Ascending aorta (tissue), 2 donors: ENCODE data around the gene C8G. TPM values are rescaled to one million over a fixed set of nuclear protein-coding genes. Genes with fewer than 3 reads are reported as not detected.
A peak's percentile ranks its signal among the peaks of the same experiment; 100 is the strongest.

Experiments used
- DNase-seq, 2 donors: peaks; one replicate each; pipeline ENCODE4 v3.0.0-alpha.2; 2019; ENCODE audit warnings: low spot score in 2 of 2
- H3K27ac ChIP-seq, 2 donors: fragments of 200-600 bp; sonication (generic); one replicate each; pipeline ENCODE4 v1.5.1; 2016 to 2017; ENCODE audit warnings: mild to moderate bottlenecking in 1 of 2
- H3K27me3 ChIP-seq: fragments of 200-600 bp; sonication (generic); one replicate; pipeline ENCODE4 v1.5.1; 2017
- H3K36me3 ChIP-seq, 2 donors: fragments of 200-600 bp; sonication (generic); one replicate each; pipeline ENCODE4 v1.5.1; 2016
- H3K4me1 ChIP-seq, 2 donors: fragments of 200-600 bp; sonication (generic); one replicate each; pipeline ENCODE4 v1.5.1; 2016 to 2017; ENCODE audit warnings: mild to moderate bottlenecking in 1 of 2
- H3K4me3 ChIP-seq, 2 donors: fragments of 200-600 bp; sonication (generic); one replicate each; pipeline ENCODE4 v1.5.1; 2016 to 2017; ENCODE audit warnings: mild to moderate bottlenecking in 1 of 2
- H3K9me3 ChIP-seq, 2 donors: fragments of 200-600 bp; sonication (generic); one replicate each; pipeline ENCODE4 v1.5.1; 2016
- intact Hi-C: fragments of 100-400 bp; cut with DNase I; formaldehyde crosslinking; loops from one replicate; pipeline ENCODE4 v1.15.1; 2023
- total RNA-seq: library from RNA; depleted of rRNA; stranded (reverse); fragments of >200 nt; gene quantifications from one replicate; pipeline ENCODE4 v1.1.0, GENCODE V29; 2016
- TF ChIP-seq, protein P1 (sequence below), 3 experiments: fragments of 200-600 bp in 2 of 3; fragments of 450-650 bp in 1 of 3; sonication (generic) in 2 of 3; IDR thresholded peaks; one replicate each; pipeline ENCODE4 v1.5.1; 2016 to 2019; ENCODE audit warnings: antibody characterized with exemption in 3 of 3, mild to moderate bottlenecking in 1 of 3, moderate library complexity in 1 of 3

The C8G gene
- total RNA-seq, 1 donor from 2014 or later, result 8.6 TPM

DNA sequence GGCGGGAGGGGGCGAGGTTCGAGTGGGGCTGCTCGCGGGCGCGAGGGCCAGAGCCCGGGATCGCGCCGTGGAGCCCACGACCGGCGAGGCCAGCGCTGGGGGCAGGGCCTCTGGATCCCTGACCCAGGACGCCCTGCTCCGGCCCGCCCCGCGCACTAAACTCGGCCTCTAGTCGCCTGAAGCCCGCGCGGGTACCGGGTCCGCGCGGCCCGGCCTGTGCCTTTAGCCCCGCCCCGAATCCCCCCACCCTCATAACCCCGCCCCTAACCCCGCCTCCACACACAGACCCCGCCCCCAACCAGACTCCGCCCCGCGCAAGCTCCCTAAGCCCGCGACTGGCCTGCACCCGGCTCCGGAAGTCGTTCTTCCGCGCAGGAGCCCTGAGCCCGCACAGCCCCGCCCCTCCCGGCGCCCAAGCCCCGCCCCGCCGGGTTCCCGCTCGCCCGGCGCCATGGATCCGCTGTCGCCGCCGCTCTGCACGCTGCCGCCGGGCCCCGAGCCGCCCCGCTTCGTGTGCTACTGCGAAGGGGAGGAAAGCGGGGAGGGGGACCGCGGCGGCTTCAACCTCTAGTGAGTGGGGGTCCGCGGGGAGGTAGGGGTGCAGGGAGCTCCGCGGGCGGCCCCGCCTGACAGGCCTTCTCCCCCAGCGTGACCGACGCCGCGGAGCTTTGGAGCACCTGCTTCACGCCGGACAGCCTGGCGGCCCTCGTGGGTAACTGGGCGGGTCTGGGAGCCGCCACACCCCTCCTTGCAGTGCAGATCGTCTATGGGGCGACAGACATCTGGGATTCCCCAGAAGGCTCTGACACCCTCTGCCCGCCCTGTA lies 47.2 kb downstream of the C8G start, which contains the start of gene PAXX:
Gene PAXX, plus strand, starts transcription at position 430 of the 826 bp plus-strand sequence. Its CDS starts 22 bp downstream, at position 452.
- Histone ChIP-seq H3K27me3 (no peaks in the 10 kb centered on the region), H3K4me1 (peaks cover 21 to 29% of the 10 kb centered on the region in 2 donors)
- intact Hi-C loops, result loop anchor here (1.0 to 5.0 kb wide), 5 partner anchors 36 to 201 kb away; partner anchors contain the start of genes ABCA2, FBXW5, MAN1B1 and PHPT1

GRCh38 chr9:136992819-136993369 lies 47.9 kb downstream of the C8G start:
- TF ChIP-seq, protein P1, sequence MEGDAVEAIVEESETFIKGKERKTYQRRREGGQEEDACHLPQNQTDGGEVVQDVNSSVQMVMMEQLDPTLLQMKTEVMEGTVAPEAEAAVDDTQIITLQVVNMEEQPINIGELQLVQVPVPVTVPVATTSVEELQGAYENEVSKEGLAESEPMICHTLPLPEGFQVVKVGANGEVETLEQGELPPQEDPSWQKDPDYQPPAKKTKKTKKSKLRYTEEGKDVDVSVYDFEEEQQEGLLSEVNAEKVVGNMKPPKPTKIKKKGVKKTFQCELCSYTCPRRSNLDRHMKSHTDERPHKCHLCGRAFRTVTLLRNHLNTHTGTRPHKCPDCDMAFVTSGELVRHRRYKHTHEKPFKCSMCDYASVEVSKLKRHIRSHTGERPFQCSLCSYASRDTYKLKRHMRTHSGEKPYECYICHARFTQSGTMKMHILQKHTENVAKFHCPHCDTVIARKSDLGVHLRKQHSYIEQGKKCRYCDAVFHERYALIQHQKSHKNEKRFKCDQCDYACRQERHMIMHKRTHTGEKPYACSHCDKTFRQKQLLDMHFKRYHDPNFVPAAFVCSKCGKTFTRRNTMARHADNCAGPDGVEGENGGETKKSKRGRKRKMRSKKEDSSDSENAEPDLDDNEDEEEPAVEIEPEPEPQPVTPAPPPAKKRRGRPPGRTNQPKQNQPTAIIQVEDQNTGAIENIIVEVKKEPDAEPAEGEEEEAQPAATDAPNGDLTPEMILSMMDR (IDR thresholded peaks at IDR 0.05), result no peak
- no peak for DNase-seq
- Histone ChIP-seq H3K27ac (peak overlapping the region; percentile 54 to 62), H3K27me3 (no peaks in the 10 kb centered on the region), H3K9me3 (no peaks in the 10 kb centered on the region), H3K4me1 (peaks cover 21 to 29% of the 10 kb centered on the region in 2 donors), H3K4me3 (peak overlapping the region; percentile 79 to 85), H3K36me3 (no peaks in the 10 kb centered on the region)
- intact Hi-C loops, result loop anchor here (1.0 to 5.0 kb wide), 5 partner anchors 35 to 202 kb away; partner anchors contain the start of genes ABCA2, FBXW5, MAN1B1 and PHPT1

More for the DNA sequence above, 47.2 kb downstream of the C8G start, which contains the start of gene PAXX:
- no peaks in the 10 kb centered on the region for H3K9me3 ChIP-seq
- peak within 1 kb of the TSS; percentile 66 to 83 for H3K27ac ChIP-seq
- H3K4me3 ChIP-seq, result peak within 1 kb of the TSS; percentile 79 to 85
- H3K36me3 ChIP-seq, result no peaks in the 10 kb centered on the region
- DNase-seq, result peak; percentile 57 to 93
- TF ChIP-seq, protein P1 (IDR thresholded peaks at IDR 0.05), result no peak

GRCh38 chr9:136994180-136994887 lies 49.3 kb downstream of the C8G start:
- intact Hi-C loops, result loop anchor here (5.0 kb wide), 1 partner anchor 93 kb away; the partner anchor contains the start of gene MAN1B1
- H3K27me3 ChIP-seq, result no peaks in the 10 kb centered on the region
- H3K4me3 ChIP-seq, result peak overlapping the region in 1 of 2 donors; percentile 52

DNA sequence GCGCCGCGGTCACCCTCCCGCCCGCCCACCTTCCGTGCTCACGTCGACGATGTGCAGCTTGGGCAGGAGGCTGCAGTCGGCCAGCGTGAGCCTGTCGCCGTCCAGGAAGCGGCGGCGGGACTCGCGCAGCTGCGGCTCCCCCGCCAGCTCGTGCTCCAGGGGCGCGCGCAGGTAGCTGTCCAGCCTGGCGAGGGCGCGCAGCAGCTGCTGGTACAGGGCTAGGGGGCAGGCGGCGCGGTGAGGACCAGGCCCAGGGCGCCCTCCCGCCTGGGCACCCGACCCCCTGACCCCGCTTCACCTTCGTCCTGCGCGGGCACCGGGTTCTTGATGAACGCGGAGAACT lies 49.8 kb downstream of the C8G start:
- H3K4me3 ChIP-seq, result peak overlapping the region in 1 of 2 donors; percentile 52
- H3K4me1 ChIP-seq, result peaks cover 21 to 29% of the 10 kb centered on the region in 2 donors
- no peak for DNase-seq
- intact Hi-C loops, result loop anchor here (5.0 kb wide), 2 partner anchors 92 to 108 kb away; partner anchors contain the start of genes MAN1B1 and TRAF2
- H3K36me3 ChIP-seq, result no peaks in the 10 kb centered on the region
- no peaks in the 10 kb centered on the region for H3K9me3 ChIP-seq
- H3K27me3 ChIP-seq, result no peaks in the 10 kb centered on the region
- TF ChIP-seq, protein P1 (IDR thresholded peaks at IDR 0.05), result no peak
- no peak overlapping the region for H3K27ac ChIP-seq

More at GRCh38 chr9:136994180-136994887, 49.3 kb downstream of the C8G start:
- H3K27ac ChIP-seq, result no peak overlapping the region
- no peaks in the 10 kb centered on the region for H3K9me3 ChIP-seq
- TF ChIP-seq, protein P1 (IDR thresholded peaks at IDR 0.05), result no peak
- no peak for DNase-seq
- no peaks in the 10 kb centered on the region for H3K36me3 ChIP-seq
- peaks cover 21 to 29% of the 10 kb centered on the region in 2 donors for H3K4me1 ChIP-seq

- DNase-seq, result no peak
- Histone ChIP-seq H3K4me1 (peaks cover 21 to 29% of the 10 kb centered on the region in 2 donors), H3K36me3 (no peaks in the 10 kb centered on the region), H3K27ac (peak overlapping the region; percentile 60 to 67), H3K27me3 (no peaks in the 10 kb centered on the region), H3K4me3 (peak overlapping the region; percentile 27 to 52), H3K9me3 (no peaks in the 10 kb centered on the region)
- intact Hi-C loops, result loop anchor here (5.0 kb wide), 1 partner anchor 108 kb away; the partner anchor contains the start of gene TRAF2
- TF ChIP-seq, protein P1 (IDR thresholded peaks at IDR 0.05), result no peak
Observed at GRCh38 chr9:136995362-136995761, 50.3 kb downstream of the C8G start.
